ENCODE data around the gene GRPEL2.
A peak's percentile ranks its signal among the peaks of the same experiment; 100 is the strongest.

GRPEL2 gene

GRCh38 chr5:149381261-149381985 lies 36.1 kb downstream of the GRPEL2 start:
- peak overlapping the region in 1 of 2 donors; percentile 47 for H3K9ac ChIP-seq (ENCODE audit: low read depth in 1 of 2, low read length in 2 of 2)
- H3K27me3 ChIP-seq (ENCODE audit: control insufficient read depth in 1 of 2, insufficient read depth in 2 of 2, low read length in 2 of 2) = no peaks in the 10 kb centered on the region
- H3K4me1 ChIP-seq (ENCODE audit: control insufficient read depth in 1 of 2, insufficient read depth in 2 of 2, low read length in 2 of 2) = peaks cover 0 to 19% of the 10 kb centered on the region in 2 donors
- H3K9me3 ChIP-seq (ENCODE audit: control insufficient read depth in 1 of 2, low read length in 2 of 2) = no peaks in the 10 kb centered on the region
- no peak overlapping the region for H3K4me3 ChIP-seq (ENCODE audit: low read depth in 1 of 2, low read length in 2 of 2)
- H3K36me3 ChIP-seq (ENCODE audit: control insufficient read depth in 1 of 2, insufficient read depth in 2 of 2, low read length in 2 of 2) = no peaks in the 10 kb centered on the region
- peak overlapping the region; percentile 59 for H3K27ac ChIP-seq (ENCODE audit: low read depth, low read length)

- peaks cover 0 to 19% of the 10 kb centered on the region in 2 donors for H3K4me1 ChIP-seq (ENCODE audit: control insufficient read depth in 1 of 2, insufficient read depth in 2 of 2, low read length in 2 of 2)
- peak overlapping the region; percentile 59 for H3K27ac ChIP-seq (ENCODE audit: low read depth, low read length)
- H3K4me3 ChIP-seq (ENCODE audit: low read depth in 1 of 2, low read length in 2 of 2) = no peak overlapping the region
- H3K9me3 ChIP-seq (ENCODE audit: control insufficient read depth in 1 of 2, low read length in 2 of 2) = no peaks in the 10 kb centered on the region
- H3K36me3 ChIP-seq (ENCODE audit: control insufficient read depth in 1 of 2, insufficient read depth in 2 of 2, low read length in 2 of 2) = no peaks in the 10 kb centered on the region
- H3K9ac ChIP-seq (ENCODE audit: low read depth in 1 of 2, low read length in 2 of 2) = peak overlapping the region in 1 of 2 donors; percentile 47
- H3K27me3 ChIP-seq (ENCODE audit: control insufficient read depth in 1 of 2, insufficient read depth in 2 of 2, low read length in 2 of 2) = no peaks in the 10 kb centered on the region
Observed at GRCh38 chr5:149381986-149382338, 36.7 kb downstream of the GRPEL2 start.

- Histone ChIP-seq H3K36me3 (ENCODE audit: control insufficient read depth in 1 of 2, insufficient read depth in 2 of 2, low read length in 2 of 2) (no peaks in the 10 kb centered on the region), H3K9ac (ENCODE audit: low read depth in 1 of 2, low read length in 2 of 2) (no peak overlapping the region), H3K27me3 (ENCODE audit: control insufficient read depth in 1 of 2, insufficient read depth in 2 of 2, low read length in 2 of 2) (no peaks in the 10 kb centered on the region), H3K9me3 (ENCODE audit: control insufficient read depth in 1 of 2, low read length in 2 of 2) (no peaks in the 10 kb centered on the region), H3K27ac (ENCODE audit: low read depth, low read length) (peak overlapping the region; percentile 70), H3K4me1 (ENCODE audit: control insufficient read depth in 1 of 2, insufficient read depth in 2 of 2, low read length in 2 of 2) (peaks cover 0 to 19% of the 10 kb centered on the region in 2 donors), H3K4me3 (ENCODE audit: low read depth in 1 of 2, low read length in 2 of 2) (no peak overlapping the region)
Observed at GRCh38 chr5:149382517-149383220, 37.4 kb downstream of the GRPEL2 start.

- no peaks in the 10 kb centered on the region for H3K36me3 ChIP-seq (ENCODE audit: control insufficient read depth in 1 of 2, insufficient read depth in 2 of 2, low read length in 2 of 2)
- H3K9ac ChIP-seq (ENCODE audit: low read depth in 1 of 2, low read length in 2 of 2) = no peak overlapping the region
- H3K27me3 ChIP-seq (ENCODE audit: control insufficient read depth in 1 of 2, insufficient read depth in 2 of 2, low read length in 2 of 2) = no peaks in the 10 kb centered on the region
- no peaks in the 10 kb centered on the region for H3K9me3 ChIP-seq (ENCODE audit: control insufficient read depth in 1 of 2, low read length in 2 of 2)
- H3K4me3 ChIP-seq (ENCODE audit: low read depth in 1 of 2, low read length in 2 of 2) = no peak overlapping the region
- peak overlapping the region; percentile 44 for H3K27ac ChIP-seq (ENCODE audit: low read depth, low read length)
- H3K4me1 ChIP-seq (ENCODE audit: control insufficient read depth in 1 of 2, insufficient read depth in 2 of 2, low read length in 2 of 2) = peaks cover 0 to 19% of the 10 kb centered on the region in 2 donors
Observed at GRCh38 chr5:149383399-149383798, 38.1 kb downstream of the GRPEL2 start.

GRCh38 chr5:149386166-149386565 lies 40.9 kb downstream of the GRPEL2 start:
- Histone ChIP-seq H3K4me1 (ENCODE audit: control insufficient read depth in 1 of 2, insufficient read depth in 2 of 2, low read length in 2 of 2) (peaks cover 0 to 19% of the 10 kb centered on the region in 2 donors), H3K9ac (ENCODE audit: low read depth in 1 of 2, low read length in 2 of 2) (no peak overlapping the region), H3K9me3 (ENCODE audit: control insufficient read depth in 1 of 2, low read length in 2 of 2) (no peaks in the 10 kb centered on the region), H3K27me3 (ENCODE audit: control insufficient read depth in 1 of 2, insufficient read depth in 2 of 2, low read length in 2 of 2) (no peaks in the 10 kb centered on the region), H3K36me3 (ENCODE audit: control insufficient read depth in 1 of 2, insufficient read depth in 2 of 2, low read length in 2 of 2) (no peaks in the 10 kb centered on the region), H3K4me3 (ENCODE audit: low read depth in 1 of 2, low read length in 2 of 2) (no peak overlapping the region), H3K27ac (ENCODE audit: low read depth, low read length) (no peak overlapping the region)

- Histone ChIP-seq H3K9me3 (ENCODE audit: control insufficient read depth in 1 of 2, low read length in 2 of 2) (no peaks in the 10 kb centered on the region), H3K4me3 (ENCODE audit: low read depth in 1 of 2, low read length in 2 of 2) (no peak overlapping the region), H3K9ac (ENCODE audit: low read depth in 1 of 2, low read length in 2 of 2) (no peak overlapping the region), H3K36me3 (ENCODE audit: control insufficient read depth in 1 of 2, insufficient read depth in 2 of 2, low read length in 2 of 2) (no peaks in the 10 kb centered on the region), H3K27ac (ENCODE audit: low read depth, low read length) (peak overlapping the region; percentile 5), H3K27me3 (ENCODE audit: control insufficient read depth in 1 of 2, insufficient read depth in 2 of 2, low read length in 2 of 2) (no peaks in the 10 kb centered on the region), H3K4me1 (ENCODE audit: control insufficient read depth in 1 of 2, insufficient read depth in 2 of 2, low read length in 2 of 2) (peaks cover 0 to 16% of the 10 kb centered on the region in 2 donors)
Observed at GRCh38 chr5:149387081-149387631, 41.9 kb downstream of the GRPEL2 start.

- peaks cover 0 to 8% of the 10 kb centered on the region in 2 donors for H3K4me1 ChIP-seq (ENCODE audit: control insufficient read depth in 1 of 2, insufficient read depth in 2 of 2, low read length in 2 of 2)
- H3K9ac ChIP-seq (ENCODE audit: low read depth in 1 of 2, low read length in 2 of 2) = no peak overlapping the region
- no peak overlapping the region for H3K4me3 ChIP-seq (ENCODE audit: low read depth in 1 of 2, low read length in 2 of 2)
- H3K27me3 ChIP-seq (ENCODE audit: control insufficient read depth in 1 of 2, insufficient read depth in 2 of 2, low read length in 2 of 2) = no peaks in the 10 kb centered on the region
- no peaks in the 10 kb centered on the region for H3K36me3 ChIP-seq (ENCODE audit: control insufficient read depth in 1 of 2, insufficient read depth in 2 of 2, low read length in 2 of 2)
- H3K27ac ChIP-seq (ENCODE audit: low read depth, low read length) = peak overlapping the region; percentile 43
- H3K9me3 ChIP-seq (ENCODE audit: control insufficient read depth in 1 of 2, low read length in 2 of 2) = no peaks in the 10 kb centered on the region
Observed at GRCh38 chr5:149387982-149388381, 42.7 kb downstream of the GRPEL2 start.

- H3K36me3 ChIP-seq (ENCODE audit: control insufficient read depth in 1 of 2, insufficient read depth in 2 of 2, low read length in 2 of 2) = no peaks in the 10 kb centered on the region
- H3K4me1 ChIP-seq (ENCODE audit: control insufficient read depth in 1 of 2, insufficient read depth in 2 of 2, low read length in 2 of 2) = peaks cover 0 to 7% of the 10 kb centered on the region in 2 donors
- H3K27ac ChIP-seq (ENCODE audit: low read depth, low read length) = peak overlapping the region; percentile 22
- no peak overlapping the region for H3K9ac ChIP-seq (ENCODE audit: low read depth in 1 of 2, low read length in 2 of 2)
- H3K9me3 ChIP-seq (ENCODE audit: control insufficient read depth in 1 of 2, low read length in 2 of 2) = no peaks in the 10 kb centered on the region
- no peaks in the 10 kb centered on the region for H3K27me3 ChIP-seq (ENCODE audit: control insufficient read depth in 1 of 2, insufficient read depth in 2 of 2, low read length in 2 of 2)
- H3K4me3 ChIP-seq (ENCODE audit: low read depth in 1 of 2, low read length in 2 of 2) = no peak overlapping the region
Observed at GRCh38 chr5:149388498-149389190, 43.3 kb downstream of the GRPEL2 start.

GRCh38 chr5:149389552-149390495 lies 44.5 kb downstream of the GRPEL2 start:
- no peaks in the 10 kb centered on the region for H3K27me3 ChIP-seq (ENCODE audit: control insufficient read depth in 1 of 2, insufficient read depth in 2 of 2, low read length in 2 of 2)
- no peaks in the 10 kb centered on the region for H3K36me3 ChIP-seq (ENCODE audit: control insufficient read depth in 1 of 2, insufficient read depth in 2 of 2, low read length in 2 of 2)
- H3K4me1 ChIP-seq (ENCODE audit: control insufficient read depth in 1 of 2, insufficient read depth in 2 of 2, low read length in 2 of 2) = peaks cover 0 to 7% of the 10 kb centered on the region in 2 donors
- H3K4me3 ChIP-seq (ENCODE audit: low read depth in 1 of 2, low read length in 2 of 2) = no peak overlapping the region
- no peak overlapping the region for H3K27ac ChIP-seq (ENCODE audit: low read depth, low read length)
- no peaks in the 10 kb centered on the region for H3K9me3 ChIP-seq (ENCODE audit: control insufficient read depth in 1 of 2, low read length in 2 of 2)
- H3K9ac ChIP-seq (ENCODE audit: low read depth in 1 of 2, low read length in 2 of 2) = no peak overlapping the region
